GM18861 (cell line): ENCODE data around the gene TBC1D26.
"Not testable (repeated sequence)": the region's sequence is repeated elsewhere in the genome, so short reads cannot be mapped to it uniquely, and the experiment has no call there.

Source experiments
- ATAC-seq: cut with Tn5 transposase; IDR thresholded peaks from one replicate; pipeline ENCODE4 v1.9.1; 2021; ENCODE audit not compliant: unreplicated experiment

Gene TBC1D26

DNA sequence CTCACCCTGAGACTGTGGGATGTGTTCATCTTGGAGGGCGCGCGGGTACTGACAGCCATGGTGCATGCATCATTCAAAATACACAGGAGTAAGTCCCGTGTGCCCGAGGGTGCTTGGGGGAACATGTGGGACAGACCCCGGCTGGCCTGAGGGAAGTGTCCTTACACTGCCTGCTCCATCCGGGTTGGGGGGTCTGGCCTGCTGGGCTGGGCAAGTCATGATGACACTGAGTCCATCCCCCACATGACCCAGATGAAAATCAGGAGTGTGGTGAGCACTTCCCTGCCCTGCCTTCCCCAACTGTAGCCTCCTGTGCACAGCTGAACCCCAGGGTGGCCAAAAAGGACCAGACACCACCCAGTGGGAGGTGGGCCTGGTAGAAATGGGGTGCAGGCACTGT, 10.8 kb downstream of the TBC1D26 start:
- no peak for ATAC-seq

DNA sequence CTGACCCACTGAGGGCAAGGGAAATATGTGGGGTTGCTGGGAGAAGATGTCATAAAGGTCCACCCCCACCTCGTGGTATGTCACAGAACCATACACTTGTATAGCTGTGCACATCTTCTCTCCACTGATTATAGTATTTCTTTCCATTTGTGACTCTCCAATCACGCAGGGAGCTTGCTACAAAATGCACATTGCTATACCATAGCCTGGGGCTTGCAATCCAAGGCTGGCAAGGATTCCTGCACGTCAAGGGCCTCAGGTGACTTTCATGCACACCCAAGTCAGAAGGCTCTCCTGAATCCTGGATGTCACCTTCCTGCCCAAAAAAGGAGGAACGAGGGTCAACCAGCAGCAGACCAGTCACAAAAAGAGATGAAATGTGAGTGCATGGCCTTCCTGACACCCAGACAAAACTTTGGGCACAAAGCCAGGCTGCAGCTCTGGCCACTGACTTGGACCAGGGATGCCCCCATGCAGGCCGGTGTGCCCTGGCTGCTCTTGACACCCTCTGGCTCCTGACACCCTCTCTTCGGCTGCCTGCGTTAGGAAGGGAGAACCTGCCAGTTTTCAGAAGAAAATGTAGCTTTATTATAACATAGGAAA, 12.1 kb downstream of the TBC1D26 start:
- no peak for ATAC-seq

DNA sequence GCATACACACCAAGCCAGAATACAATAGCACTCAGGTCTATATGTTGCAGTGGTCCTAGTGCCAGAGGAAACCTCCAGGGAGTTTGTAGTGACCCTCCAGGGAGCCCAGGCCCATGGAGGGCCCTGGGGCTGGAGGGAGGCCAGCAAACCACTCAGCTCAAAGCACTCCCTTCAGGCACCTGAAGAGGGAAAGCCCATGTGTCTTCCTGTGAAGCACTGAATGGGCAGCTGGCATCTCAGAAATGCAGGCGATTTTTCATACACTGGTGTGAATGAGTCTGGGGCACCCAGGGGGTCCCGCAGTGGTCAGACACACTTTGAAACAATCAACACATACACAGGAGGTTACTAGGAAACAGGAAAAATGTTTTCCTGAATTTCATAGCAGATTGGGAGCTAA, 12.8 kb downstream of the TBC1D26 start:
- no peak for ATAC-seq

DNA sequence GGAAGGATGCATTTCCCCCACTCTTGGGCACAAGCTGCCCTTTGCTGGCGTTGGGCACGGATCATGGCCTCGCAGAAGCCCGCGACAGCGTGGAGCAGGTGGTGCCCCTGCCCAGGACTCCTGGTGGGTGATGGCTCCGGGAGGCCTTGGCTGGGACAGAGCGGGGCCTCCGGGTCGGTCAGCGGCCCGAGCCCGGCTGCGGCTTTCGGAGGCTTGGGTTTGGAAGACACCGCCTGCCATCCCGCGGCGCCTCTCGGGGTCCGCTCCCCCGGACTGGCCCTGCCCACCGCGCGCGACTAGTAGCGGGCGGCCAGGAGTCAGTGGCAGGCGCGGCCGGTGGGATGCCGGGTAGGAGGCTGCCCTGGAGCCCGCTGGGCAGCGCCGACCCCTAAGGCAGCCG, 17.3 kb downstream of the TBC1D26 start:
- not testable (repeated sequence) for ATAC-seq

DNA sequence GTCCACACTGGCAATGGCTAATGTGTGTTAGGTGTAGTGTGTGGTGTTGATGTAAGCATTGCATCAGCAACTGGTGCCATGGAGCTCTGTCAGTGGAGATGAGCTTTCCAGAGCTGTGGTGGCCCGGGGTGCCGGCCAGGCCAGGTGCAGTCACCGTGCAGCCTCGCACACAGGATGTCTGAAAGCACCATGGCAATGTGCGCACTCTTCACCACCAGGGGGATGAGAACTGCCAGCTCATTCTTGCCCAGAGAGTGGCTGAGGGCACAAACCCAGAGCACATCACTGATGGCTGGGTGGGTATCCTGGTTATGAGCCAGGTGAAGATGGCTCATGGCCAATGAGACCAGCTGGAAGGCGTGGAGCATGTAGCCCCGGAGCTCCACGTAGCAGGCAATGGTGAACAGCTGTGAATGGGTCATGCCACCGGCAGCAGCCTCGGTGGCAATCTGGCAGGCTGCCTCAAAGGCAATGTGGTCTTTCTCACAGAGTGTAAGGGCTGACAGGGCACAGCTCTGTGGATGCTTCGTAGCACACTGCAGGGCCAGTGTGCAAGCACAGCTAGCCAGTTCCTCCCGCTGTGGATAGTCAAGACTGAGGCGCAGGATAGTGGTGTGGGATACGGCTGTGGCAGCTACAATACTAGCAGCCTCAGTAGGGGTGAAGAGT, 36.9 kb downstream of the TBC1D26 start:
- not testable (repeated sequence) for ATAC-seq

DNA sequence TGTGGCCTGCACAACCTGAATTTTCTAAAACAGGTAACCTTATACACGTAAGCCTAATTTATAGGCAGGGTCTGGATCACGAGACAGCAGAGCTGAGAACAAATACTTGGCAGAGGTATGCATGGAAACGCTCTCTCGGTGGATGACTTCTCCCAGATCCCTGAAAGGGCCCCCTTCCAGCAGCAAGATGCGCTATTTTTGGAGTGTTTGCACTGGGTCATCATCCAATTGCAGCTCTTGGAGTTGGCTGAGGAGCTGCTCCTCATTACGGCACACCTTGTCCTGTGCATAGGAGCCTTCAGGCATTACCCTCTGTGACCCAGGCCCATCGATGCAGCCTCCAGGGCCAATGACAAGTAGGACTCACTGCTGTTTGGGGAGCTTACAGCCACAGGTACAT, 38.6 kb downstream of the TBC1D26 start:
- not testable (repeated sequence) for ATAC-seq

DNA sequence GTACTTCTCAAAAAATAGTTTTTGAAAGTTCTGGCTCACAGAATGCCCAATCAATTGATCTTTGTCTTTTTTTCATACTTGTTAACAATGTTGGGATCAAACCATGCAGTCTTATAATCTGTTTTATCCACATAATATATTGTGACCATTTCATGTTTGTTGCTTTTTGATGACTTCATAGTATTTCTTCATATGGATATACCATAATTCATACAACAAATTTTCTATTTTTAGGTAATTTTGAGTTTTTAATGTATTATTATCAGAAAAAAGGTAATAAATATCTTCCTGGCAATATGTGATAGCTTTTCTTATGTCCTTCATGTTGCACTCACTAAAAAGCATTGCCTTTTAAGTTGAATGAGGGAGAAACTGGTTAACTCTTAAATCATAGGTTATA, 44.8 kb downstream of the TBC1D26 start:
- no peak for ATAC-seq

DNA sequence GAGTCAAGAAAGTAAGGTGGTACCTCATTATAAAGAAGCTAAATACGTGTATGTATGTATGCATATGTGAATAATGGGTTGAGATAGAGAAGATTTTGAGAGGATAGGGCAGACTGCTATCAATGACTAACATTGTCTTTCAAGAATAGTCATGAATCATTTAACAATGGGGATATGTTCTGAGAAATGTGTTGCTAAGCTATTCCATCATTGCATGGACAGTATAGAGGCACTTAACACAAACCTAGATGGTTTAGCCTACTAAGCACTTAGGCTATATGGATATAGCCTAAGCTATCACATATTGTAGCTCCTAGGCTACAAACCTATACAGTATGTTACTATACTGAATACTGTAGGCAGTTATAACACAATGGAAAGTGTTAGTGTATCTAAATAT, 45.2 kb downstream of the TBC1D26 start:
- ATAC-seq: no peak

DNA sequence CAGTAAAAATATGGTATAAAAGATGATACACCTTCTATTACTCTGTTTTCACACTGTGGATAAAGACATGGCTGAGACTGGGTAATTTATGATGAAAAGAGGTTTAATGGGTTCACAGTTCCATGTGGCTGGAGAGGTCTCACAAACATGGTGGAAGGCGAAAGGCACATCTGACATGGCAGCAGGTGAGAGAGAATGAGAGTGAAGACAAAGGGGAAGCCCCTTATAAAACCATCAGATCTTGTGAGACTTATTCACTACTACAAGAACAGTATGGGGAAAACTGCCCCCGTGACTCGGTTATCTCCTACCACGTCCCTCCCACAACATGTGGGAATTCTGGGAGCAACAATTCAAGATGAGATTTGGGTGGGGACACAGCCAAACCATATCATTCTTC, 45.6 kb downstream of the TBC1D26 start:
- no peak for ATAC-seq

DNA sequence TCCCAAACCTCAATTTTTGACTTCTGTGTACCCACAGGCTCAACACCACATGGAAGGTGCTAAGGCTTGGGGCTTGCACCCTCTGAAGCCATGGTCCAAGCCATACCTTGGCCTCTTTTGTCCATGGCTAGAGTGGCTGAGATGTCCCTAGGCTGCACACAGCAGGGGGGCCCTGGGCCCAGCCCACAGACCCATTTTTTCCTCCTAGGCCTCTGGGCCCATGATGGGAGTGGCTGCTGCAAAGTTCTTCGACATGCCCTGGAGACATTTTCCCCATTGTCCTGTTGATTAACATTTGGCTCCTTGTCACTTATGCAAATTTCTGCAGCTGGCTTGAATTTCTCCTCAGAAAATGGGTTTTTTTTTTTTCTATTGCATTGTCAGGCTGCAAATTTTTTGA, 47.0 kb downstream of the TBC1D26 start:
- no peak for ATAC-seq

DNA sequence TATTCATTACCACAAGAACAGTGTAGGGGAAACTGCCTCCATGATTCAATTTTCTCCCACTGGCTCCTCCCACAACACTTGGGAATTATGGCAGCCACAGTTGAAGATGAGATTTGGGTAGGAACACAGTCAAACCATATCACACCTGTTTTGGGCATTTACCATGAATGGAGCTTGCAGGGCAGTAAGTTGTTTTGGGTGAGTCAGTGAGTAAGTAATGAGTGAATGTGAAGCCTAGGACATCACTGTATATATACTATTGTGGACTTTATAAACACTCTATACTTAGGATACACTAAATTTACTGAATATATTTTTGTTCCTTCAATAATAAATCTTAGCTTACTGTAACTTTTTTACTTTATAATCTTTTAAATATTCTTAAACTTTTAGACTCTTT, 48.1 kb downstream of the TBC1D26 start:
- ATAC-seq: no peak

DNA sequence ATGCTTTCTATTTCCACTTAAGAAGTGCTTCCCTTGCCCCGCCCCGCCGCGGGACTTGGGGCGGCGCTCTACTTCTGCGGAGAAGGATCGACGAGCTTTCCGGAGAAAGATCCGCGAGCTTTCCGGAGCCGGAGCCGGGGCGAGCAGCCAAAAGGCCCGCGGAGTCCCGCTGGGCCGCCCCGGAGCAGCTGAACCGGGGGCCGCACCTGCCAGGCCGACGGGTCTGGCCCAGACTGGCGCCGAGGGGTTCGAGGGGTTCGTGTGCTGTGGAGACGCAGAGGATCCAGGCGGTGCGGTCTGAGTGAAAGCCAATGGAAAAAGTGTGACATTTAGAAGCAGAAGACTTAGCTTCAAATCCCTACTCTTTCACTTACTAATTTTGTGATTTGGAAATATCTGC, 50.8 kb downstream of the TBC1D26 start:
- no peak for ATAC-seq

DNA sequence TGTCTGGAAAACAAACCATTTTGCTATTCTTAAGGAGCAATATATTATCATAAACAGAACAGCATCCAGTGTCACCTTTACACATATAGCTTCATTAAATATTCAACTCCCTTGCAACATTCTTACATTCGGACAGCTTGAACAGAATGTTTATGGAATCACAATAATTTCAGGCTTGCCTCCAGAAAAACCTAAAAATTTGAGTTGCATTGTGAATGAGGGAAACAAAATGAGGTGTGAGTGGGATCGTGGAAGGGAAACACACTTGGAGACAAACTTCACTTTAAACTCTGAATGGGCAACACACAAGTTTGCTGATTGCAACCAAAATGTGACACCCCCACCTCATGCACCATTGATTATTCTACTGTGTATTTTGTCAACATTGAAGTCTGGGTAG, 51.4 kb downstream of the TBC1D26 start:
- ATAC-seq: no peak

DNA sequence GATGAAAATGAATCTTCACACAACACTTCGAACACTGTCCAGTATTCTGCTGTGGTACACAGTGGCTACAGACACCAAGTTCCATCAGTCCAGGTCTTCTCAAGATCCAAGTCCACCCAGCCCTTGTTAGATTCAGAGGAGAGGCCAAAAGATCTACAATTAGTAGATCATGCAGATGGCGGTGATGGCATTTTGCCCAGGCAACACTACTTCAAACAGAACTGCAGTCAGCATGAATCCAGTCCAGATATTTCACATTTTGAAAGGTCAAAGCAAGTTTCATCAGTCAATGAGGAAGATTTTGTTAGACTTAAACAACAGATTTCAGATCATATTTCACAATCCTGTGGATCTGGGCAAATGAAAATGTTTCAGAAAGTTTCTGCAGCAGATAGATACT, 52.3 kb downstream of the TBC1D26 start:
- not testable (repeated sequence) for ATAC-seq

DNA sequence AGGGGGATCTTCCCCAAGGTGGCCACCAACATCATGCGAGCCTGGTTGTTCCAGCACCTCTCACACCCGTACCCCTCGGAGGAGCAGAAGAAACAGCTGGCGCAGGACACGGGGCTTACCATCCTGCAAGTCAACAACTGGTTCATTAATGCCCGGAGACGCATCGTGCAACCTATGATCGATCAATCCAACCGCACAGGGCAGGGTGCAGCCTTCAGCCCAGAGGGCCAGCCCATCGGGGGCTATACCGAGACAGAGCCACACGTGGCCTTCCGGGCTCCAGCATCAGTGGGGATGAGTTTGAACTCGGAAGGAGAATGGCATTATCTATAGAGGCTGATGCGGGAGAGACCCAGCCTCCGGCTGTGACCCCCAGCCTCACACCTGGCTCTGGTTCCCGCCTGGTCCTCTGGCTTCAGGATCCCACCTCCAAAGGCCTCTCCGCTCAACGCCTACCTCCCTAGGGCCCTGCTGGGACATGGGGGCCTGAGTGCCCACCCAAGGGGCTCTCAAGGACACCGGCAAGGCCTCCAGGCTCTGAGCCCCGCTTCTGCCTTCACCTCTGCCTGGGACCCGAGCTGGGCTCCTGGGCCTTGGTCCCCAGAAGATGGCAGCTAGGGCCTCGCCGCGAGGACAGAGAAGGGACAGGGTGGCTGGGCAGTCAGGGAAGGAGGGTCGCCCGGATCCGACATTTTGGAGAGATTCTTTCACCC, 55.4 kb downstream of the TBC1D26 start:
- ATAC-seq: not testable (repeated sequence)

DNA sequence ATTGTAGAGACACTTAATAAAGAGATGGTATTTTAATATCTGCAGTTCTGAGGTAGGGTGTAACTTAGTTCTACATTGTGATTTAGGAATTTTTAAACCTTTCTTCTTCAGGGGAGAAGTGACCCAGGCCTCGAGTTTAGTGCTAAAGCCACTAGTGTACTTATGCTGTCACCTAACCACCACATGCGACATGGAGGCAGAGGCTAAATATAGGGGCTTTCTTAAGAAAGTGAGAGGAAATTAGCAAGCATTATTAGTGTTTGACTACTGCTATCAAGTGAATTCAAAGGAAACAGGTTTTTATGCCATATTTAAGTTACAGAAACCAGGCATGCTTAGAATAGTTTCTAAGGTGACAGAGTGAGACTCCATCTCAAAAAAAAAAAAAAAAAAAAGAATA, 56.3 kb downstream of the TBC1D26 start:
- not testable (repeated sequence) for ATAC-seq
